SK-N-SH (cell line): ENCODE data around the gene SLC25A20. TPM values are rescaled to one million over a fixed set of nuclear protein-coding genes. Genes with fewer than 3 reads are reported as not detected.

Experiments
- CTCF ChIA-PET: fragments of 300-600, 350-600 bp; formaldehyde crosslinking; extraction: SDS; loops from one replicate; lab custom pipeline; 2021; lab: Yijun Ruan, JAX
- POLR2A ChIA-PET: fragments of 350-600 bp; sonication (Branson Sonifier 250); formaldehyde crosslinking; extraction: SDS; loops from one replicate; lab custom pipeline; 2020; ENCODE audit warnings: antibody characterized with exemption, inconsistent platforms; lab: Yijun Ruan, JAX
- DNase-seq: peaks from one replicate; pipeline ENCODE4 v3.0.0; 2012
- H2AFZ ChIP-seq: fragments of 200-600 bp; sonication (generic); 2 replicates; pipeline ENCODE4 v1.8.1; 2016; ENCODE audit warnings: antibody characterized with exemption, mild to moderate bottlenecking, low read depth
- H3F3A ChIP-seq: fragments of 200-600 bp; sonication (generic); replicated peaks from 2 replicates; pipeline ENCODE3; 2016; ENCODE audit warnings: antibody characterized with exemption, mild to moderate bottlenecking; ENCODE audit not compliant: insufficient read depth
- H3K27ac ChIP-seq, 2 experiments: fragments of 200-500 bp in 1 of 2; fragments of 200-600 bp in 1 of 2; sonication (Bioruptor generic) in 1 of 2; sonication (generic), shearing (Covaris generic) in 1 of 2; 2 replicates each; pipeline versions ENCODE4 v1.5.1 to v1.6.1; 2014 to 2016; ENCODE audit warnings: low read depth in 2 of 2, inconsistent platforms in 1 of 2, low read length in 1 of 2, mild to moderate bottlenecking in 1 of 2, mixed read lengths in 1 of 2
- H3K27me3 ChIP-seq: fragments of 200-600 bp; sonication (generic), shearing (Covaris generic); 2 replicates; pipeline ENCODE4 v1.6.1; 2016; ENCODE audit warnings: mixed run types; ENCODE audit not compliant: insufficient read depth
- H3K36me3 ChIP-seq, 2 experiments: fragments of 200-500 bp in 1 of 2; fragments of 200-600 bp in 1 of 2; sonication (Bioruptor generic) in 1 of 2; sonication (generic) in 1 of 2; replicated peaks in 1 of 2; 2 replicates each; pipeline versions ENCODE3 to v1.5.1; 2014 to 2016; ENCODE audit warnings: low read length in 1 of 2, mild to moderate bottlenecking in 1 of 2; ENCODE audit not compliant: insufficient read depth in 2 of 2, control insufficient read depth in 1 of 2
- H3K4me1 ChIP-seq, 2 experiments: fragments of 200-500 bp in 1 of 2; fragments of 200-600 bp in 1 of 2; sonication (Bioruptor generic) in 1 of 2; sonication (generic), shearing (Covaris generic) in 1 of 2; 2 replicates each; pipeline versions ENCODE4 v1.5.1 to v1.6.1; 2014 to 2016; ENCODE audit warnings: low read depth in 1 of 2, low read length in 1 of 2, mixed run types in 1 of 2; ENCODE audit not compliant: insufficient read depth in 2 of 2, control insufficient read depth in 1 of 2
- H3K4me2 ChIP-seq: fragments of 200-600 bp; sonication (generic), shearing (Covaris generic); 2 replicates; pipeline ENCODE4 v1.6.1; 2017; ENCODE audit warnings: mixed run types
- H3K4me3 ChIP-seq, 2 experiments: fragments of 200-500 bp in 1 of 2; fragments of 200-600 bp in 1 of 2; sonication (Bioruptor generic) in 1 of 2; sonication (generic), shearing (Covaris generic) in 1 of 2; 2 replicates each; pipeline versions ENCODE4 v1.5.1 to v1.8.1; 2014 to 2016; ENCODE audit warnings: low read depth in 2 of 2, inconsistent platforms in 1 of 2, low read length in 1 of 2, mild to moderate bottlenecking in 1 of 2, mixed read lengths in 1 of 2, moderate library complexity in 1 of 2
- H3K79me2 ChIP-seq: fragments of 200-600 bp; sonication (generic); 2 replicates; pipeline ENCODE4 v1.8.1; 2017; ENCODE audit warnings: mild to moderate bottlenecking; ENCODE audit not compliant: insufficient read depth
- H3K9ac ChIP-seq: fragments of 200-600 bp; sonication (generic); 2 replicates; pipeline ENCODE4 v1.6.1; 2017; ENCODE audit warnings: mixed run types
- H3K9me2 ChIP-seq: fragments of 200-600 bp; sonication (generic); 2 replicates; pipeline ENCODE4 v1.6.1; 2017; ENCODE audit warnings: mixed run types
- H3K9me3 ChIP-seq: fragments of 200-600 bp; sonication (generic); 2 replicates; pipeline ENCODE4 v1.6.1; 2017; ENCODE audit warnings: mixed run types, mild to moderate bottlenecking, moderate library complexity
- H4K20me1 ChIP-seq: fragments of 200-600 bp; sonication (generic); 2 replicates; pipeline ENCODE4 v1.6.1; 2017; ENCODE audit warnings: mild to moderate bottlenecking, mixed run types; ENCODE audit not compliant: insufficient read depth
- CHD2 ChIP-seq: fragments of 150-350 bp; IDR thresholded peaks from 2 replicates; pipeline ENCODE4 v1.6.1; 2018; ENCODE audit warnings: low read length; ENCODE audit not compliant: partially characterized antibody
- ELF1 ChIP-seq: IDR thresholded peaks from 2 replicates; pipeline ENCODE4 v1.4.0; 2012
- GABPA ChIP-seq: IDR thresholded peaks from 2 replicates; pipeline ENCODE4 v1.4.0; 2012; ENCODE audit warnings: low read depth, mild to moderate bottlenecking
- MXI1 ChIP-seq: IDR thresholded peaks from 2 replicates; pipeline ENCODE4 v1.6.1; 2012; ENCODE audit warnings: mild to moderate bottlenecking, low read depth, low read length, improper control_type of control experiment
- NFIC ChIP-seq: IDR thresholded peaks from 2 replicates; pipeline ENCODE4 v1.4.0; 2012; ENCODE audit warnings: borderline replicate concordance
- POLR2AphosphoS5 ChIP-seq: IDR thresholded peaks from 2 replicates; pipeline ENCODE4 v1.6.1; 2012; ENCODE audit warnings: low read depth, low read length
- RAD21 ChIP-seq: IDR thresholded peaks from 2 replicates; pipeline ENCODE4 v1.6.1; 2012; ENCODE audit warnings: mild to moderate bottlenecking, low read length
- RFX5 ChIP-seq: IDR thresholded peaks from 2 replicates; pipeline ENCODE4 v1.6.1; 2012; ENCODE audit warnings: mild to moderate bottlenecking, improper control_type of control experiment, low read length
- RXRA ChIP-seq: IDR thresholded peaks from 2 replicates; pipeline ENCODE4 v1.4.0; 2012; ENCODE audit warnings: low read depth, mild to moderate bottlenecking, borderline replicate concordance
- SIN3A ChIP-seq: IDR thresholded peaks from 2 replicates; pipeline ENCODE4 v1.6.1; 2012; ENCODE audit warnings: low read depth, mild to moderate bottlenecking, low read length, moderate library complexity, borderline replicate concordance
- SMC3 ChIP-seq: IDR thresholded peaks from 2 replicates; pipeline ENCODE4 v1.6.1; 2012; ENCODE audit warnings: low read depth, low read length, improper control_type of control experiment
- TAF1 ChIP-seq: IDR thresholded peaks from 2 replicates; pipeline ENCODE4 v1.6.1; 2012; ENCODE audit warnings: low read depth, mild to moderate bottlenecking, low read length, moderate library complexity, borderline replicate concordance
- TCF12 ChIP-seq: IDR thresholded peaks from 2 replicates; pipeline ENCODE4 v1.4.0; 2012
- YY1 ChIP-seq: IDR thresholded peaks from 2 replicates; pipeline ENCODE4 v1.4.0; 2012; ENCODE audit warnings: low read depth, mild to moderate bottlenecking
- WGBS: methylation state at CpG from one replicate; pipeline ENCODE4 v1.1.6; 2017; ENCODE audit warnings: low lambda C conversion rate; 5-methylcytosine and 5-hydroxymethylcytosine counted together
- polyA plus RNA-seq, 3 experiments: library from polyadenylated mRNA; depleted of rRNA; stranded (reverse); fragments of >200 nt; gene quantifications; 2 replicates each; pipeline ENCODE4 v1.2.3, GENCODE V29; 2012
- TF ChIP-seq, protein P1 (sequence below): IDR thresholded peaks from 2 replicates; pipeline ENCODE4 v1.4.0; 2012; ENCODE audit warnings: low read depth
- TF ChIP-seq, protein P2 (sequence below): IDR thresholded peaks from 2 replicates; pipeline ENCODE4 v1.4.0; 2012; ENCODE audit warnings: low read depth, borderline replicate concordance

Gene SLC25A20
- polyA plus RNA-seq, 1 of the 3 experiments (the other 2 are of a cell fraction): 30.3 TPM

DNA sequence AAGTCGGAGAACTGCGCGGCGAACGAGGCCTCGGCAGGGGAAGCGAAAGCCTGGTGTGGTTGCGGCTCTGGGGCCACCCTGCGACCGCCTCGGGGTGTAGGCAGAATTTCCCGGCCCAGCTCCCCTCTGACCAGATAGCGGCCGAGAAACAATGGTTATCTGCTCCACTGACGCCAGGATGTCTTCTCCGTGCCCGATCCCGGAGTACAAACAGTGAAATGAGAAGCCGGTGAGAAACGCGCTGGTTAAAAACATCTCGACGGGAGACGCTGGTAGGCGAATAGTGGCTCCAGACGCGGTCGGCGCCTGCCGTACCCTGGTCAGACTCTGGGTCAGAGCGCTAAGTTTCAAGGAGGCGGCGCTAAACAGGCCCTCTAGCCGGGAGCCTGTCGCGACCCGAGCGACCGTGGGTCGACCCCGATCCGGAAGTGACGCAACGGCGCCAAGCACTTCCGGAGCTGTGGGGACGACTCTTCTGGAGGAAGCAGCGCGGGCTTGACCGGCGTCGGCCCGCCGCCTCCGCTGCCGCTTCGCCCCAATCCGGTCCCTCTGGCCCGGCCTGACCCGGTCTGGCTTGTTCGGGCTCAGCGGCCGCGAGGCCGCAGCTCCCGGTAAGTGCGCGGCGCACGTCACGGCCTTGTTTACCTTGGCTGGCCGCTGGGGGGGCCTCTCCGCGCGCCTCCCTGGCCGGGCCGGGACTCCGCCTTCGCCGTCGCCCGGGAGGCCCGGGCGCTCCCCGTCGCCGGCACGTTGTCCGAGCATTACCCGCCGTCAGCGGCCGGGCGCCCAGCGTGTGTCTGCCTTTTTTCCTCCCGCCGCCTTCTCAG lies 19.9 kb upstream of the SLC25A20 start, which contains the start of gene ARIH2:
TSS of gene ARIH2 (plus strand) at position 455 of the 827 bp plus-strand sequence. CDS start 8,717 bp downstream, outside the sequence.
- Histone ChIP-seq H3K4me2 (peak within 1 kb of the TSS; percentile 95), H3F3A (peaks cover 16% of the 10 kb centered on the region), H4K20me1 (peaks cover 21% of the 10 kb centered on the region), H3K4me3 (peak within 1 kb of the TSS; percentile 69 to 74), H3K79me2 (peaks cover 52% of the 10 kb centered on the region), H3K36me3 (peaks cover 9 to 16% of the 10 kb centered on the region in 2 experiments), H3K4me1 (peaks cover 0 to 3% of the 10 kb centered on the region in 2 experiments; a peak in 1 of 4 replicates), H3K9me3 (no peaks in the 10 kb centered on the region), H3K9me2 (no peaks in the 10 kb centered on the region), H2AFZ (peak within 1 kb of the TSS; percentile 77), H3K9ac (peak within 1 kb of the TSS; percentile 72), H3K27me3 (no peaks in the 10 kb centered on the region), H3K27ac (peak within 1 kb of the TSS; percentile 88 to 93)
- TF ChIP-seq POLR2AphosphoS5 (peak; percentile 89), ELF1 (peak; percentile 79), NFIC (no peak), TAF1 (peak; percentile 80), CHD2 (peak; percentile 91), RFX5 (0 out of 2 replicates have a peak, but pooled peaks have one; percentile 19), GABPA (peak; percentile 94), MXI1 (peak; percentile 43; the same call in 1 of the 2 replicates), RAD21 (no peak; the same call in 1 of the 2 replicates), RXRA (peak; percentile 78; the same call in 1 of the 2 replicates), SMC3 (no peak), YY1 (no peak; the same call in 1 of the 2 replicates), SIN3A (peak; percentile 75; the same call in 1 of the 2 replicates), TCF12 (0 out of 2 replicates have a peak, but pooled peaks have one; percentile 11)
- TF ChIP-seq, protein P1, sequence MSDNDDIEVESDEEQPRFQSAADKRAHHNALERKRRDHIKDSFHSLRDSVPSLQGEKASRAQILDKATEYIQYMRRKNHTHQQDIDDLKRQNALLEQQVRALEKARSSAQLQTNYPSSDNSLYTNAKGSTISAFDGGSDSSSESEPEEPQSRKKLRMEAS: 0 out of 2 replicates have a peak, but pooled peaks have one; percentile 63
- TF ChIP-seq, protein P2, sequence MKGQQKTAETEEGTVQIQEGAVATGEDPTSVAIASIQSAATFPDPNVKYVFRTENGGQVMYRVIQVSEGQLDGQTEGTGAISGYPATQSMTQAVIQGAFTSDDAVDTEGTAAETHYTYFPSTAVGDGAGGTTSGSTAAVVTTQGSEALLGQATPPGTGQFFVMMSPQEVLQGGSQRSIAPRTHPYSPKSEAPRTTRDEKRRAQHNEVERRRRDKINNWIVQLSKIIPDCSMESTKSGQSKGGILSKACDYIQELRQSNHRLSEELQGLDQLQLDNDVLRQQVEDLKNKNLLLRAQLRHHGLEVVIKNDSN: 0 out of 2 replicates have a peak, but pooled peaks have one; percentile 12
- peak; percentile 97 for DNase-seq
- ChIA-PET POLR2A (interaction anchor here (0.5 to 1.6 kb wide), 7 partner anchors 11 to 202 kb away, joined by 3 to 6 read pairs (median 4); partner anchors contain the start of genes IP6K2 and SLC25A20), CTCF (interaction anchor here (0.5 to 3.3 kb wide), 13 partner anchors 8 to 1945 kb away, joined by 3 to 18 read pairs (median 3); partner anchors contain the start of genes CELSR3, IMPDH2 and SLC25A20)
- under 1% methylated on average over 27 of the region's 97 CpGs for WGBS
